HuH-7 (cell line): ENCODE results near the gene MAEA.

Experiments used
- DNase-seq: peaks from one replicate; pipeline ENCODE4 v3.0.0; 2011; ENCODE audit warnings: low spot score

MAEA gene

DNA sequence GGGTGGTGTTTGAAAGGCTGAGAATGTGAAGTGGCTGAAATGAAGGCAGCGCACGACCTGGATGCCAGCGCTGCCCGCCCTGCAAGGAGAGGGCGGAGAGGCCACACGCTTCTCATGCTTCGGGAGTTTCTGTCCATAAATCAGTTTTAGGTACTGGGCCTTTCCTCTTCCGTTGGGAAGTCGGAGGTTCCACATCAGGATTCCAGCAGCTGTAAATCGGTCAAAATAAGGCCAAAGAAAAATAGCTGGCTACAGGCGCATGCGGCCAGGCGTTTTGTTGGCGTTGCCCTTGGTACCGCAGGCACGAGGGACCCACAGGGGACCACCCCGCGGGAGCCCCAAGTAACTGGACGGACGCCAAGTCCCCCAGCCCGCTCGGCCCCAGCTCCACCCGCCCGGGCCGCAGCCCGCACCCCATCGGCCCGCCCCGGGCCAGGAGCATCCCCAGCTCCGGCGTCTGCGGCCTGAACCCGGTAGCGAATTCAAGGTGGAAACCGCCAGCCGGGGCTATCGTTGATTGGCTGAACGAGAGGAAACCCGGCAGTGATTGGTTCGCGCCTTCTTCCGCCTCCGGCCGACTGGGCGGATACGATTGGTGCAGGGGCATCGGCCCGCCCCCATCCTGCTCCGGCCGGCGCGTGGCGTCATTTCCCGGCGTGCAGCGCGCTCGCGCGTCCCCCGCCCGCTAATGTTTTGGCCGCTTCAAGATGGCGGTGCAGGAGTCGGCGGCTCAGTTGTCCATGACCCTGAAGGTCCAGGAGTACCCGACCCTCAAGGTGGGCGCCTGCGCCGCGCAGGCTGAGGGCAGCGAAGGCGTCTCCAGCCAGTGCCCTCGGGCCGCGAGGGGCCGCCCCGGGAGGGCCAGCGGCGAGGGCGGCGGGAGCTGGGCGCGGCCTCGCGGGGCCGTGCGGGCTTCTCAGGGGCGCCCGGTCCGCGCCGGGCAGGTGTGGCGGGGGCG is at the start of gene MAEA:
Gene MAEA, plus strand, starts transcription at position 685 of the 958 bp plus-strand sequence. Its CDS starts 23 bp downstream, at position 708.
- peak; percentile 100 for DNase-seq

DNA sequence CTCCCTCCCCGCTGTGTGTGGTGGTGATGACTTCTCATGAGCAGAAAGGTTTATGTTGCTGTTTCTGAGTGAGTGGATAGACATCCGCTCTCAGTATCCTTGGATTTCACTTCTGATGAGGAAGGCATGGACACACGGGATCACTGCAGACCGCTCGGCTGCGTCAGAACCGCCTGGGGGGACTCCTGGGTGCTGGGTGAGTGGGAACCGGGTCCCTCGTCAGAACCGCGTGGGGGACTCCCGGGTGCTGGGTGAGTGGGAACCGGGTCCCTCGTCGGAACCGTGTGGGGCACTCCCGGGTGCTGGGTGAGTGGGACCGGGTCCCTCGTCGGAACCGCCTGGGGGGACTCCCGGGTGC is 49.8 kb upstream of the MAEA start:
- DNase-seq = no peak

DNA sequence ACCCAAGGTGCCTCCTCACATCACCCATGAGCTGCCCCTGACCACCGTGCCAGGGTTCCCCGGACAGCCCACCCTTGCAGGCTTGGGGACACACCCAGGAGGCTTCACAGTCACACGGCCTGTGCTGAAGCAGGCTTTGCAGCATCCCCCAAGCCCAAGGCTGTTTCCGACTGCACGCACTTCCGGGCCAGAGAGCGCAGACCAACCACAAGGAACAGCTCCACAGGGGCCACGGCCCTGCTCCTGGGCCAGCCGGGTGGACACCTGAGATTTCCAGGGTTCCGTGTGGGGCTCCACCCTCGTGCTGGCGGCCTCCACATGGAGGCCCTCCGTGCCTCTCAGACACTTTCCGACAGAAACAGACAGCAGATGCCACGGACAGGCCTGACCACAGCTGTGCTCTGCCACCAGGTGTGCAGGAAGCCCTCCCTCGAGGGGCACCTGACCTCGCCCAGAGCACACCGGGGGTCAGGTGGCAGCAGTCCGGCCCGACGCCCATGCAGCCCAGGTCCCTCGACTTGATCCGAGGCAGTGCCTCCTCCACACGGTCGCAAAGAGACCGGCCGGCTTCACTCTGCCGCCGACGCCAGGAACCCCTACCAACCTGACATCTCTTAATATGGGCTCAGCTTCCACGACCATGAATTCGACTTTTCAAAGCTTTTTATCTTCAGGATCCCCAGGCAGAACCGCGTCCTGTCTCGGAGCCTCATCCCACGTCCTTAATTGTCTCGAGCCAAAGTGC is 48.8 kb upstream of the MAEA start:
- DNase-seq = no peak

DNA sequence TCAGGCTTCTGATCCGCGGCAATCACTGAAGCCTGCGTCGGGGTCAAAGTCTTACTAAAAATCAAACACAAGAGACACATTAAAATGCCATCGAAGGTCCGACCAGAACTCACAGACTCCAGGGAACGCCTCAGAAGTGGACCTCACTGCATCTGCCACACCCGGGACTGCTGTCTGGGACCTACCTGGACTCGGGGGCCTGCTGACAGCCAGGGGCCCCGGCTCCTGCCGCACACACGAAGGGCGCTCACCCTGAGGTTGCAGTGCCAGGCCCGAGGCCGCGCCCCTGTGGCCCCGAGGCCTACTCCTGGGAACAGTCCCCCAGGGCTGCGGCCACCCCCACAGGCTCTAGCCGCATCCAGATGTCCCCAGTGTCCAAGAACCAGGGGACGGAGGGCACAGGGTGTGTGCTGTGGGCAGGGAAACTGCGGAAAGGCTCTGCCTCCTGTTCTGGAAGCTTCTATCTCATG is 48.2 kb upstream of the MAEA start:
- DNase-seq = no peak

DNA sequence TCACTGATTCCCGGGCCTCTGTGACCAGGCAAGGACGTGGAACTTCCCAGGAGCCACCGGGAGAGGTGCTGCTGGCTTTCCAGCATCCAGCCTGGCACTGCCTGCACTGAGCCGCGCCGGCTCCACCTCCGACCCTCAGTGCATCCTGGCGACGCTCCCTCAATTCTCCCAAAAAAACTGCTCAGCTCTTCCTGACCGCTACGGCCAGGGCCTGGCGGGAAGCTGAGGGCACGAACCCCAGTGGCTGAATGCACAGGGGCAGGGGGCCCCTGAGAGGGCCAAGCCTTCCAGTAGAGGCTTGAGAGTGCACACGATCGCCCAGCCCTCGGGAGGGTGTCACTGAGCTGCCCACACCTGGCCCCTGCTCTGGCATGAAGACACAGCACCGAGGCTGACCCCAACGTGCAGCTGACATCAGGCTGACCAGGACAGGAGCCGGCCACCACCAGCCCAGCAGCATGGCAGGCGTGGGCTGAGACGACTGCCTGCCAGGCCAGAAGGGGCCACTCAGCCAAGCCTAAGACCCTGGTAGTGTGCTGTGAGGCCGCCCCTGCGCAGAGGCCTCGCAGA is 47.7 kb upstream of the MAEA start:
- DNase-seq = no peak

DNA sequence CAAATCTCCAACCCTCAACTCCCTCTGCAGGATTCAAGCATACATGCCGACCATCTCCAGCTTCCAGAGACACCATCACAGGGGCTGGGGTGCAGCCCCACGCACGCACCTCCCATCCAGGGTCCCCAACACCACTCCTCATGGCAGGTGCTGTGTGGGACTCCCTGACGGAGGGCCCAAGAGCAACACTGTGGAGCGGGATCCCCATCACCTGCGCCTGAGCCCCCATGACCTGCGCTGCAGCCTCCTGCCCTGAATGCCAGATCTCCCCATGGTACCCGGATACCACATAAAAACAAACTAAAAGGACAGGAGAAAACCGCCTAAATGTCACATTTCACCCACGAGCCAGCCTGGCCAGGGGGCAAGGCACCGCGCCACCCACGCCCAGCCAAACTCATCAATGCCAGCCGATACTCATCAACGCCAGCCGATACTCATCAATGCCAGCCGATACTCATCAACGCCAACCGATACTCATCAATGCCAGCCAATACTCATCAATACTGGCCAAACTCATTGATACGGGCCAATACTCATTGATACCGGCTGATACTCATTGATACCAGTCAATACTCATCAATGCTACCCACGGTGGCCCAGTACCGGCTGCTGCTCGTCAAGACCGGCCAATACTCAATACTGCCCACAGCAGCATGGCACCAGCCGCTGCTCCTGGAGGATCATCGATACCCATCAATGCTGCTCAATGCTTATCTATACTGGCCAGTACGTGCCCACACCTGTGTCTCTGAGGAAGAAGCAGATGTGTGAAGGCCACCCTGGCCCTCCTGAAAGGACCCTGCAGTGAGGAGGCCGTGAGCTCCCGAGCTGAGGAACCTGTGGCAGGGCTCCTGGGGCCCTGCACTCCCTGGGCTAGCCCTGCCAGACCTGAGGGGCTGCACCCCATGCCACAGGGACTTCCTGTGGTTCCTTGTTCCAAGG is 46.9 kb upstream of the MAEA start:
- no peak for DNase-seq

DNA sequence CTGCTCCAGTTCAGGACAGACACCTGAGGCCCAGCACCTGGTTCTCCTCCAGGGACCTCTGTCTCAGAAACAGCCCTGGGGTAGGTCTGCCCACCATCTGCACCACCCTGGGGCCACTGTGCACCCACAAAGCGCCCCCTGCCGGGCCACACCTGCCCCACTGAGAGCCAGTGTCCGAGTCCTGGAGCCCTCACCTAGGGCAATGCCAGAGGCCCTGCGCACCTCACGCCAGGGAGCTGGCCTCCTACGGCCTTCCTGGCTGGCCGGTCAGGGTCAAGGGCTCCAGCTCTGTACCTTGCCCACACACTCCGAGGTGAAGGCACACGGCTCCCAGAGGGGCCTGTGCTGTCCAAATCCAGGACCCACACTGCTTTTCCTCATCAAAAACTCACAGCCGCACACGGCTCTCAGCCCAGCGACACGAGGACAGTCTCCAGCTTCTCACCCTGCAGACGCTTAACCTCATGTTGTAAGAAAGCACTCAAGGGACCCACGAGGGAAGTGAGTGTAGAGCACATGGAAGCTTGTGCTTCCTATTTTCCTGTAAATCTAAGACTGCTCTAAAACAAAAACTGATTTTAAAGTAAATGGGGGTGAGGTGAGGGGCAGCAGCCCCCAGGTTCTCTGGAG is 46.1 kb upstream of the MAEA start:
- peak; percentile 30 for DNase-seq

DNA sequence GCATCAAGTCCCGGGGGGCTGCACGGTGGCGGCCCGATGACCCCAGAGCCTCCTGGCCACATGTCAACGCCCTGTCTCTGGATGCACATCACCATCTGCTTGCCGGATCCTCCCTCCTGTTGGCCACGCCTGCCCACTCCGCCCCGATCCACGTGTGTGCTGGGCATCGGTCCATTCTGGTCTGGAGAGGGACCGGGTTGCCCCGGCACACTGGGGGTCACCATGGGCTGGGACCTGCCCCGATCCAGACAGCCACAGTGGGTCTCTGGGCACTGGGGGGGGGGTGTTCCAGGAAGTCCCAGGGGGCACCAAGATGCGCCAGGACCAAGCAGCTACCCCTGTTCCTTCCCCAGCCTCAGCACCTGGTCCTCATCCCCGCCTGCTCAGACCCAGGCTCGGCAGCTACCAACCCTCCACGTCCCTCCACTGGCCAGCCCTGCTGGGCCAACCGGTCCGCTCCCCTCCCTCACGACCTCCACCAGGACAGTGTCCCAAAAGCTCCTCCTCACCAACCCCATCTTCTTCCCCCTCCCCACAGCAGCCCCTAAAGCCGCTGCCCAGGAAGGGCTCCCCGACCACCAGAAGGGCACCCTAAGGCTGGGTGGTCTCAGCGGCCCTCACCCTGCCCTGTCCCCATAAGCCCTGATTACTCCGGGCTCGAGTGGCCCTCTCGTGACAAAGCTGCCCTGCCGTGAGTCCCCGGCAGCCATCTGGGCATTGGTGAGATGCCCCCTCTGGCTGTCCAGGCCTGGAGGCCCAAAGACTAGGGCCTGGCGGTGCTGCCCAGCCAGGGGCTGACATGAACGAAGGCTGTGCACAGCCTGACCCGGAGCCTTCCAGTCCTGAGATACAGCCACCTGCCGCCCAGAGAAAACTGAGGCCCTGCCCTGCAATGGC is 45.4 kb upstream of the MAEA start:
- DNase-seq = no peak

DNA sequence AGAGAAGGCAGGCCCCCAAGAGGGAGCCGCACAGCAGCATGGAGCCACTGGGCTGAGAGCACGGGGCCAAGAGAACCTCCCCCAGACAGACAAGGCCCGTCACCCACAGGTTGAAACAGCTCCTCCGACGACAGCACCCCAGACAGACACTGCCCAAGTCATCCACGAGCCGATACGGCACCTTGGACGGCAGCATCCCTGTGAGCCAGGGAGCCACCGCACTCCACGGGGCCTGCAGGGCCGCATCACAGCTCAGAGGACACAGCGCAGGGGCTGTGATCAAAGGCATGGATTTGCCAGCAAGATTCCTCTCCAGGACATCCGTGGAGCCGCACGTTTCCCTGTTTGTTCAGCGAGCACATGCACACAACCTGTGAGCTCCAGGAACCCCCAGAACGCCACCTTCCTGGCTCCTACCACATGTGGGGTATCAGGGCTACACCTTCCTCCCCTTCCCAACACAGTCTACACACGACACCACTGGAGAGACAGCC is 44.7 kb upstream of the MAEA start:
- DNase-seq = no peak

DNA sequence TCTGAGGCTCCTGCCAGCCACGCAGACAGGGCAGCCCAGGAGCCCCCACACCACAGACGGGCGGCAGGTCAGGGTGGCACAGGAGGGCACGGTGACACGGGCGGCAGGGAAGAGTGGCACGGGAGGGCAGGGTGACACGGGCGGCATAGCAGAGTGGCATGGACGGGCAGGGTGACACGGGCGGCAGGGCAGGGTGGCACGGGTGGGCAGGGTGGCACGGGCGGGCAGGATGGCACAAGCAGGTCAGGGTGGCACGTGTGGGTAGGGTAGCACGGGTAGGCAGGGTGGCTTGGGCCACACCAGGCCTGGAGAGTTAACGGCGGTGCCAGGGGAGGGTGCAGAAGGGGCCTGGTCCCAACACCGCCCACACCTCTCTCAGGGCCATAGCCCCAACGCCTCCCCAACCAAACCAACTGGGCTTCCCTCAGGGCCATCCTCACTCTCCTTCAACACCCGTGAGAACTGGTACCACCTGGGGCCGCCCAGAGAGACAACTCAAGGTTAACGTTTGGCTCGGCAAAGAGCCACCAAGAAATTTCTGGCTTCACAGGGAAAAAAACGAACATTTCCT is 44.1 kb upstream of the MAEA start:
- DNase-seq = no peak

DNA sequence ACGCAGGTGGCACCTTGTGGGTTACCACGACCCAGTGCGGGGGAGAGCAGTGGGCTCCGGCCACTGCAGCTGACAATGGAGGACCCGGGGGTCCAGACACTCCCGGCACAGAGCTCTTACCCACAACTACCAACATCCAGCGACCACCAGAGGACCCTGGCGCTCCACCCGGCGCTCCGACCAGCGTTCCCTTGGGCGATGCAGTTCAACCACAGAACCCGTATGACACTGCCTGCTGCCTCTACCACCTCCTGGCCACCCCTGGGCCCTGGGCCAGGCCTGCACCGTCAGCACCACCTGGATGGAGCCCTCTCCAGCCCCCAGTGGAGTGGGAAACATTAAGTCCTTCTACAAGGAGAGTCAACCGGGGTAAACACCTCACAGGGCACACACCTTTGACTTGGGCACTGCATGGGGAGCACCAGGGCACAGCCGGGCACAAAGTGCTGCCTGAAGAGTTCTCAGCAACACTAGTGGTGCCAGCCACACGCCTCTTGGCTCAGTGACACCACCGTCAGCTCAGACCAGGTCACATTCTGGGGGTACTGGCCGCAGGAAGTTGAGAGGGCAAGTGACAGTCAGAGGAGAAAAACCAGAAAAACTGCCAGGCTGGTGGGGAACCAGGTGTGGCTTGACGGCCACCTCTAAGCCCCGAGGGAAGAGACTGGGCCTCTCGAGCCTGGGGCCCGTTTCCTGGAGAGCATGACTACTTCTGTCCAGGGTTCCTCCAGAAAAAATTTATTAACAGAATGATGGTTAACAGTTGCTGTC is 43.4 kb upstream of the MAEA start:
- no peak for DNase-seq

DNA sequence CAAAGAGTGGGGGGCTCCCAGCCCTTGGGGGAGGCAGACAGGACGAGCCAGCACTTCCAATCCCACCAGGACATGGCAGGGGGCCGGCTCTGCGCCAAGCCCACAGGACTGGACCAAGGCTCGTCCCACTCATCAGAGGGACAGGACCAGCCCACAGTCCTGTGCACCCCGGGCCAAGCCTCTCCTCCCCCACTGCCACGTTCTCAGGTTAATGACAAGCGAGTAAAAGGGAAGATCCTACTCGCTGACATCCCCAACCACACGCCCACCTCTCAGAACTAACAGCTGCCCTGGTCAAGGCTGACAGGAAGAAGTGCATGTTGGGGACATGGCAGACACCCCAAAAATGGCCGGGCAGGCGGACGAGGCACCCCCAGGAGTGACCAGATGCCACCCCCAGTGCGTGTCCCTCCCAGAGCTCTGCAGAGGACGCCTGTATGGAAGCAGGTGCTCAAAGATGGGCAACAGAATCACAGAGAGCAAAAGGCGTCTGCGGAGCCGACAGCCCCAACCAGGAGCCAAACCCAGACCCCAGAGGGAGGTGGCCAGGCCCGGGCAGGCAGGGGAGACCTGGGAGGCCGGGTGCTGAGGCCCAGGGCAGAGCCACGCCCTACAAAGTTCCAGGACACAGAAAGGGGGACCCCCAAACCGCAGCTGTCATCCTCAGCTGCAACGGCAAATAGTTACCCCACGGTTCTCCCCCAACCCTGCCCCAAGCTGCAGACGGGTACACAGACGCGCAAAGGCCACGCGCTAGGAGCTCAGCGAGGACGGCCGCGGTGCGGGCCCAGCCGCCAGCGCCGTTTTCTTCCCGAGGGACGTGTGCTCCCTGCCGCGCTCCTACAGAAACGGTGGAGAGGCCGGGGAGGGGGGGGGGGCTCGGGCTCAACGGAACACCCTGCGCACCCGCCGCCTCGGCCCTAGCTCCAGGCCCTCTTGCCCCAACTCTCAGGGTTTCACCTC is 42.5 kb upstream of the MAEA start:
- DNase-seq = peak; percentile 29

DNA sequence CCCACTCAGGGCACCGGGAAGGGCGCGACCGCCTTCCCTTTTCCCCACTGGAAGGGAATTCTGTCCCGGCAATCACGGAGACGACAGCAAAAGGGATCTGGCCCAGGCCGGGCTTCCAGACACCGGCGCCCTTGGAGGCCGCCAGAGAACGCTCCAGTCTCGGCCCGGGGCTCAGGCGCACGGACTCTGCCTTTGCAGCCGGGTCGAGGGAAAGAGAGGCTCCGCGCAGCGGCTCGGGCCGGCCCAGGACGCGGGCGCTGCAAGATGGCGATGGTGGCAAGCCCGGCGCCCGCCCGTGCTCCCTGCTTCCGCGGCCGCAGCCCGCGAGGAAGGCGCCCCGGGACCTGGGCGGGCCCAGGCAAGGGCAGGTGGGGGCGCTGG is 41.8 kb upstream of the MAEA start:
- DNase-seq = no peak

DNA sequence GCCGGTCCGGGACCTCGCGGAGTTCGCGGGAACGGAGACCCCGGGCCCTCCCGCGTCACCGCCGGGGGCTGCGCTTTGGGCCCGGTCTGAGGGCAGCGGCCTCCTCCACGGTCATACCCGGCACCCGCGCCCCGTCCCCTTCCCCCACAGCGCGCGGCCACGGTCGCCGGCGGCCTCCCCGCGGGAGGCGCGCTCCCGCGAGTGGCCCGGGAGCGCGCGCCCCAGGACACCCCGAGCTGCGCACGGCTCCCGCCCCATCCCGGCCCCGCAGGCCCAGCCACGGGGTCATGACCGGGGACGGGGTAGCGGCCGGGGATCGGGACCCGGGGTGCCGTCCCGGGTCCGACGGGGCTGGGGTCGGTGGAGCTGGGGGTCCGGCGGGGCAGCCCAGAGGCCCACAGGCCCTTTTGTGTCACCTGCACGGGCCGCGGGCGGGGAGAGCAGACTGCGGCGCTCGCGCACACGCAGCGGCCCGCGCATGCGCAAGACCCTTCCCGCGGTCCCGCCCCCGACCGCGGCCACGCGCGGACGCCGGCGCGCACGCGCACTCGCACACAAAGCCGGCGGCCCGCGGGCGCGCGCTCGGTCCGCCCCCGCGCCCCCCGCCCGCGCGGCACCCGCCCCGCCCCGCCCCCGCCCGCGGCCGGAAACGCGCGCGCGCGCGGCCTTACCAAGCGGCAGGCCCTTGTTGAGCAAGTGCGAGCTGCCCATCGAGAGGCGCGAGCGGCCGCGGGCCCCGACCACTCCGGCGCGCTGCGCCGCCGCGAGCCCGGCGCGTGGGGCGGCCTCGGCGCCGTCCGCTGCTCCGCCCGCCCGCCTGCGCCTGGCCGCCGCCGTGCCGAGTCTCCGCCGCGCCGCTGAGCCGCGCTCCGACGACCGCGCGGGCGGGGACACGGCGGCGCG is 41.2 kb upstream of the MAEA start, which contains the start of gene CTBP1:
Gene CTBP1, minus strand, starts transcription at position 886 of the 903 bp plus-strand sequence. CDS start 7,799 bp downstream, outside the sequence.
- peak; percentile 98 for DNase-seq

DNA sequence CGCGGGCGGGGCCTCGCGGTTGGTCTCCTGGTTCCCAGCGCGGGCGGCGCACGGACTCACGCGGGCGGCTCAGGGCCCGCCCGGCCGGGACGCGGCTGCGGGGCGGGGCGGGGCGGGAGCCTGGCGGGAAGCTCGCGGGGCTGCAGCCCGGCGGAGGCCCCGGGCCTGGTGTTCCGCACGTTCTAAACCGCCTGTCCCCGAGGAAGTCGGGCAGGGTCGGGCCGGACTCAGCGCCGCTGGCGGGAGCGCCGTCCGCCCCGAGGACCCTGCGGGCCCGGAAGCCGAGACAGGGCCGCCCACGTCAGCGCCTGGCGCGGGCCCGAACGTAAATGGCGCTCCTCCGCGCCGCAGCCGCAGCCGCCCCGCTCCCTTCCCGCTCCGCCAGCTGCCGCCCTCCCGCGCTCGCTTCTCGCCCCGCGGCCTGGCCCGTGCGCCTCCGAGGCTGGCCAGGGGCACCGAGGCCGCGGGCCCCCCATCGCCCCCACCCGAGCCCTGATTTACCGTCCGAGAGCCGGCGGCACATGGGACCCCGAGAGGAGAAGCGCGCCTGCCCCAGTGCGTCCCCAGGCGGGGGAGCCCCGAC is 40.5 kb upstream of the MAEA start:
- DNase-seq = peak; percentile 75
